ENCODE measurements around the gene CCDC92B.
A peak's percentile ranks its signal among the peaks of the same experiment; 100 is the strongest.
"Not testable (repeated sequence)": the region's sequence is repeated elsewhere in the genome, so short reads cannot be mapped to it uniquely, and the experiment has no call there.

The CCDC92B gene

GRCh38 chr17:2792366-2793169 is 43.1 kb upstream of the CCDC92B start:
- no peak for TF ChIP-seq Cebpa-rat (IDR thresholded peaks at IDR 0.05)

GRCh38 chr17:2789700-2790099 is 40.2 kb upstream of the CCDC92B start:
- peaks cover 98% of the 10 kb centered on the region for H3K4me1 ChIP-seq
- H3K4me2 ChIP-seq, result peak overlapping the region; percentile 99
- H3K27ac ChIP-seq, result peak overlapping the region; percentile 93
- H4K20me1 ChIP-seq, result no peaks in the 10 kb centered on the region
- H3K9me3 ChIP-seq, result no peaks in the 10 kb centered on the region
- no peaks in the 10 kb centered on the region for H3K27me3 ChIP-seq
- H3K9ac ChIP-seq, result peak overlapping the region; percentile 72
- H3K36me3 ChIP-seq, result no peaks in the 10 kb centered on the region
- peak; percentile 60 for TF ChIP-seq Cebpa-rat (IDR thresholded peaks at IDR 0.05)
- H3K4me3 ChIP-seq, result peak overlapping the region; percentile 44; the same call in 1 of the 2 replicates

More at GRCh38 chr17:2792366-2793169, 43.1 kb upstream of the CCDC92B start:
- Histone ChIP-seq H3K9ac (peak overlapping the region; percentile 71), H3K27ac (peak overlapping the region; percentile 93), H4K20me1 (no peaks in the 10 kb centered on the region), H3K9me3 (no peaks in the 10 kb centered on the region), H3K4me1 (peaks cover 95% of the 10 kb centered on the region), H3K4me2 (peak overlapping the region; percentile 99), H3K36me3 (no peaks in the 10 kb centered on the region), H3K27me3 (no peaks in the 10 kb centered on the region), H3K4me3 (peak overlapping the region; percentile 18; the same call in 1 of the 2 replicates)

- H3K27me3 ChIP-seq, result no peaks in the 10 kb centered on the region
- H4K20me1 ChIP-seq, result no peaks in the 10 kb centered on the region
- no peak overlapping the region for H3K4me3 ChIP-seq
- peak overlapping the region; percentile 58 for H3K27ac ChIP-seq
- no peaks in the 10 kb centered on the region for H3K36me3 ChIP-seq
- H3K9ac ChIP-seq, result 0 out of 2 replicates have a peak overlapping the region, but pooled peaks have one; percentile 27
- peaks cover 76% of the 10 kb centered on the region for H3K4me1 ChIP-seq
- no peak for TF ChIP-seq Cebpa-rat (IDR thresholded peaks at IDR 0.05)
- peak overlapping the region; percentile 66 for H3K4me2 ChIP-seq
- H3K9me3 ChIP-seq, result no peaks in the 10 kb centered on the region
These were observed 36.9 kb upstream of the CCDC92B start for GRCh38 chr17:2786176-2786881.

- not testable (repeated sequence) for H4K20me1 ChIP-seq, H3K4me3 ChIP-seq, H3K27me3 ChIP-seq, H3K9me3 ChIP-seq, H3K36me3 ChIP-seq
- Histone ChIP-seq H3K4me1 (peaks cover 75% of the 10 kb centered on the region), H3K9ac (0 out of 2 replicates have a peak overlapping the region, but pooled peaks have one; percentile 48), H3K27ac (peak overlapping the region; percentile 58), H3K4me2 (peak overlapping the region; percentile 66; the same call in 1 of the 2 replicates)
These were observed 35.9 kb upstream of the CCDC92B start for GRCh38 chr17:2785376-2785775.

- TF ChIP-seq Cebpa-rat (IDR thresholded peaks at IDR 0.05), result no peak
- 0 out of 2 replicates have a peak overlapping the region, but pooled peaks have one; percentile 48 for H3K9ac ChIP-seq
- H3K9me3 ChIP-seq, result no peaks in the 10 kb centered on the region
- peak overlapping the region; percentile 20; the same call in 1 of the 2 replicates for H3K27ac ChIP-seq
- peaks cover 75% of the 10 kb centered on the region for H3K4me1 ChIP-seq
- H3K36me3 ChIP-seq, result no peaks in the 10 kb centered on the region
- no peak overlapping the region for H3K4me2 ChIP-seq
- no peaks in the 10 kb centered on the region for H3K27me3 ChIP-seq
- H3K4me3 ChIP-seq, result no peak overlapping the region
- H4K20me1 ChIP-seq, result no peaks in the 10 kb centered on the region
These were observed 35.4 kb upstream of the CCDC92B start for GRCh38 chr17:2784864-2785263.

- Histone ChIP-seq H3K9ac (no peak overlapping the region), H3K27me3 (no peaks in the 10 kb centered on the region), H3K27ac (no peak overlapping the region), H3K4me3 (no peak overlapping the region), H3K4me1 (peaks cover 75% of the 10 kb centered on the region), H4K20me1 (0 out of 2 replicates have a peak, but pooled peaks cover 2% of the 10 kb centered on the region), H3K4me2 (no peak overlapping the region), H3K9me3 (no peaks in the 10 kb centered on the region), H3K36me3 (no peaks in the 10 kb centered on the region)
- no peak for TF ChIP-seq Cebpa-rat (IDR thresholded peaks at IDR 0.05)
These were observed 34.0 kb upstream of the CCDC92B start for GRCh38 chr17:2783310-2784030.

GRCh38 chr17:2782055-2782454 is 32.6 kb upstream of the CCDC92B start:
- peaks cover 71% of the 10 kb centered on the region for H3K4me1 ChIP-seq
- 0 out of 2 replicates have a peak, but pooled peaks cover 4% of the 10 kb centered on the region for H4K20me1 ChIP-seq
- no peaks in the 10 kb centered on the region for H3K9me3 ChIP-seq
- H3K27me3 ChIP-seq, result no peaks in the 10 kb centered on the region
- H3K36me3 ChIP-seq, result no peaks in the 10 kb centered on the region
- H3K4me2 ChIP-seq, result peak overlapping the region; percentile 37
- no peak for TF ChIP-seq Cebpa-rat (IDR thresholded peaks at IDR 0.05)
- H3K9ac ChIP-seq, result no peak overlapping the region
- no peak overlapping the region for H3K4me3 ChIP-seq
- H3K27ac ChIP-seq, result 0 out of 2 replicates have a peak overlapping the region, but pooled peaks have one; percentile 38

- not testable (repeated sequence) for H3K9me3 ChIP-seq, H3K36me3 ChIP-seq, H3K9ac ChIP-seq, H3K27me3 ChIP-seq, H3K4me3 ChIP-seq, H4K20me1 ChIP-seq
- Histone ChIP-seq H3K4me2 (peak overlapping the region; percentile 37), H3K27ac (0 out of 2 replicates have a peak overlapping the region, but pooled peaks have one; percentile 38), H3K4me1 (peaks cover 69% of the 10 kb centered on the region)
These were observed 32.1 kb upstream of the CCDC92B start for GRCh38 chr17:2781598-2781997.

- Histone ChIP-seq H3K4me3 (no peak overlapping the region), H3K9ac (no peak overlapping the region), H3K27ac (no peak overlapping the region), H3K4me1 (peaks cover 67% of the 10 kb centered on the region), H3K27me3 (no peaks in the 10 kb centered on the region), H3K4me2 (no peak overlapping the region), H3K36me3 (no peaks in the 10 kb centered on the region), H3K9me3 (no peaks in the 10 kb centered on the region), H4K20me1 (0 out of 2 replicates have a peak, but pooled peaks cover 4% of the 10 kb centered on the region)
- TF ChIP-seq Cebpa-rat (IDR thresholded peaks at IDR 0.05), result no peak
These were observed 31.5 kb upstream of the CCDC92B start for GRCh38 chr17:2780931-2781454.

Measured in BLaER1 (cell line).